ENCODE measurements around the gene HERC5.
A peak's percentile ranks its signal among the peaks of the same experiment; 100 is the strongest.
"Not testable (repeated sequence)": the region's sequence is repeated elsewhere in the genome, so short reads cannot be mapped to it uniquely, and the experiment has no call there.

Gene HERC5

DNA sequence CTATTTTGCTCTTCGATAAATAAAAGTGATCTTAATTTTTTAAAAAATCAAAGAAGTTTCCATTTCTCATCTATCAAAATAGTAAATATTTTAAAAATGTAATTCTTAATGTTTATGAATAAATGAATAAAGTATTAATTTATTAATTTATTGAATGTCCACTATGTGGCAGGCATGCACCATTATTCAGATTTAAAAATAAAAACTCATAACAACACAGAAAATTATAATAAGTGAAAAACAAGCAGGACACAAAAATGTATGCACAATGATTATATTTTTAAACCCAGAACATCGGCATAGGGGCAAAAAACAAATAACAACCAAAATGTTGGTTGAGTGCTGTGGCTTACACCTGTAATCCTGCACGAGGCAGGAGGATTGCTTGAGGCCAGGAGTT, 71.9 kb downstream of the HERC5 start:
- Histone ChIP-seq H3K9me3 (ENCODE audit: control insufficient read depth, low read length) (no peaks in the 10 kb centered on the region), H3K4me3 (ENCODE audit: insufficient read depth, low read depth, low read length, poor library complexity, severe bottlenecking) (no peak overlapping the region), H3K27me3 (replicated peaks; ENCODE audit: control insufficient read depth, insufficient read depth, low read length, poor library complexity, severe bottlenecking) (no peaks in the 10 kb centered on the region), H3K27ac (ENCODE audit: insufficient read depth, low read length, poor library complexity, severe bottlenecking) (no peak overlapping the region), H3K36me3 (ENCODE audit: control insufficient read depth, insufficient read depth, low read length) (no peaks in the 10 kb centered on the region), H3K4me1 (ENCODE audit: control insufficient read depth, insufficient read depth, low read length, poor library complexity, severe bottlenecking) (peaks cover 5% of the 10 kb centered on the region)
- no peak for DNase-seq

DNA sequence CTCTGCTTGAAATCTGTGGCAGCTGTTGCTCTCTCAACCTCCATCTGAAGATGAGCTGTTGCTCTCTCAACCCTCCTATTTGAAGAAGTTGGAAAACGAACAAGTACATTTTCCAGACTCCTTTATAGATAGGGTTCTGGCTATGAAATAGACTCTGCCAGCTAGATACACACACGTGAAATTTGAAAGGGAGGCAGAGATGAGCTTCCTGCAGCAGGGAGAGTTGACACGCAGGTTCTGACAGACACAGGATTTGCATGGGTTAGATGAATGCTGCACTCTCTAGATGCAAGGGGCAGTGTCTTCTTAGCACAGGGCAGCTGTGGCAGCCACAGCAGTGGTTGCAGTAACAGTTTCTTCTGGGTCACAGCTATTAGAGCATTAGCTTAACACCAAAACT, 74.6 kb downstream of the HERC5 start:
- Histone ChIP-seq H3K4me1 (ENCODE audit: control insufficient read depth, insufficient read depth, low read length, poor library complexity, severe bottlenecking) (no peaks in the 10 kb centered on the region), H3K27ac (ENCODE audit: insufficient read depth, low read length, poor library complexity, severe bottlenecking) (no peak overlapping the region), H3K4me3 (ENCODE audit: insufficient read depth, low read depth, low read length, poor library complexity, severe bottlenecking) (no peak overlapping the region), H3K9me3 (ENCODE audit: control insufficient read depth, low read length) (no peaks in the 10 kb centered on the region), H3K36me3 (ENCODE audit: control insufficient read depth, insufficient read depth, low read length) (no peaks in the 10 kb centered on the region), H3K27me3 (replicated peaks; ENCODE audit: control insufficient read depth, insufficient read depth, low read length, poor library complexity, severe bottlenecking) (no peaks in the 10 kb centered on the region)
- DNase-seq: no peak

DNA sequence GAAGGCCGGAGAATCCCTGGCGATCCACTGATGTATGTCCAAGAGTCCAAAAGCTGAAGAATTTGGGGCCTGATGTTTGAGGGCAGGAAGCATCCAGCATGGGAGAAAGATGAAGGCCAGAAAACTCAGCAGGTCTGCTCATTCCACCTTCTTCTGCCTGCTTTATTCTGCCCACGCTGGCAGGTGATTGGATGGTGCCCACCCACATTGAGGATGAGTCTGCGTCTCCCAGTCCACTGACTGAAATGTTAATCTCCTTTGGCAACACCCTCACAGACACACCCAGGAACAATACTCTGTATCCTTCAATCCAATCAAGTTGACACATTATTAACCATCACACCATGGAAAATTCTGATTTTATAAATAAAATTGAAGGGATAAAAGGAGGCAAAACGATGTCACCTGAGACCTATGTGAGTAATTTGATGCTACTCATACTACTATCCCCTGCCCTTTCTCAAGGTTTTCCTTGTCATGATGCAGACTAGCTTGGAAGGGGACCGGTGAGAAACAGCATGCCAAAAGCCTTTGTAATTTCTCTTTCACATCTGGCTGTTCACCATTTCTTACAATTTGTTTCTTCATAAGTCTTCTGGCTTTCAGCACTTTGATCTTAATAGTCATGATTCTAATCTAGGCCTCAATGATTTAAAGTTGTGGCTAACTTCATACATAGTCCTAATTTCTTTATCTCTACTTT, 76.3 kb downstream of the HERC5 start:
- H3K4me1 ChIP-seq (ENCODE audit: control insufficient read depth, insufficient read depth, low read length, poor library complexity, severe bottlenecking): no peaks in the 10 kb centered on the region
- no peak overlapping the region for H3K27ac ChIP-seq (ENCODE audit: insufficient read depth, low read length, poor library complexity, severe bottlenecking)
- no peaks in the 10 kb centered on the region for H3K9me3 ChIP-seq (ENCODE audit: control insufficient read depth, low read length)
- H3K36me3 ChIP-seq (ENCODE audit: control insufficient read depth, insufficient read depth, low read length): no peaks in the 10 kb centered on the region
- H3K4me3 ChIP-seq (ENCODE audit: insufficient read depth, low read depth, low read length, poor library complexity, severe bottlenecking): no peak overlapping the region
- no peak for DNase-seq
- no peaks in the 10 kb centered on the region for H3K27me3 ChIP-seq (replicated peaks; ENCODE audit: control insufficient read depth, insufficient read depth, low read length, poor library complexity, severe bottlenecking)

DNA sequence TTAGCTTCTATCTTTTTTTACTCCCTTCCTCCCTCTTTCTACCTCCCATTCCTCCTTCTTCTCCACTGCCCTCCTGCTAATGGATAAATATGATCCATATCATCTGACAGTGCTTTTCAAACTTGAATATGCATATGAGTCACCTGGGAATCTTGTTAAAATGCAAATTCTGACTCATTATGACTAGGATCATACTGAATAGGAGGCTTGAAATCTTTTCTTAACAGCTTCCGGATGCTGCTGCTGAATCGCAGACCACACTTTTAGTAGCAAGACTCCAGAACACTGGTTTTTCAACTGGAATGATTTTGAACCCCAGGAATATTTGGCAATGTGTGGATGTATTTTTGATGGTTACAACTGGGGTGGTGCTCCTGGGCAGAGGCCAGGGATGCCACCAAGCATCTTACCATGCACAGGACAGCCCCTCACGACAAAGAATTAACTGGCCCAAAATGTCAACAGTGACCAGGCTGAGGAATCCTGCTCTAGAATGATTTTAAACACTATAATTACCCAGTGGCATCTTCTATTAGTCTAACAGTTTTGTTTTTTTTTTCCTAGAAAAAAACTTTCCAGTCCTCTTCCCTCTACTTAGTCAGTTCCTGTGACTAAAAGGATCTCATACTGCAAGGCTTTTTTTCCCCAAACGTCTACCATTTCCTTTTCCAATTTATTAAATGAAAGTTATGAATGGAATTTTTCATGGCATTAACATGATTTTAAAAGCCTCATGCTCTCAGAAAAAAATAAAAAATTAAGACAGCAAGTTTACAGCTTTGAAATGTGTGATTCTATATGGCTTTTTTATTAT, 77.2 kb downstream of the HERC5 start:
- DNase-seq: no peak
- no peak overlapping the region for H3K4me3 ChIP-seq (ENCODE audit: insufficient read depth, low read depth, low read length, poor library complexity, severe bottlenecking)
- H3K9me3 ChIP-seq (ENCODE audit: control insufficient read depth, low read length): no peaks in the 10 kb centered on the region
- no peaks in the 10 kb centered on the region for H3K27me3 ChIP-seq (replicated peaks; ENCODE audit: control insufficient read depth, insufficient read depth, low read length, poor library complexity, severe bottlenecking)
- no peak overlapping the region for H3K27ac ChIP-seq (ENCODE audit: insufficient read depth, low read length, poor library complexity, severe bottlenecking)
- H3K4me1 ChIP-seq (ENCODE audit: control insufficient read depth, insufficient read depth, low read length, poor library complexity, severe bottlenecking): no peaks in the 10 kb centered on the region
- no peaks in the 10 kb centered on the region for H3K36me3 ChIP-seq (ENCODE audit: control insufficient read depth, insufficient read depth, low read length)

DNA sequence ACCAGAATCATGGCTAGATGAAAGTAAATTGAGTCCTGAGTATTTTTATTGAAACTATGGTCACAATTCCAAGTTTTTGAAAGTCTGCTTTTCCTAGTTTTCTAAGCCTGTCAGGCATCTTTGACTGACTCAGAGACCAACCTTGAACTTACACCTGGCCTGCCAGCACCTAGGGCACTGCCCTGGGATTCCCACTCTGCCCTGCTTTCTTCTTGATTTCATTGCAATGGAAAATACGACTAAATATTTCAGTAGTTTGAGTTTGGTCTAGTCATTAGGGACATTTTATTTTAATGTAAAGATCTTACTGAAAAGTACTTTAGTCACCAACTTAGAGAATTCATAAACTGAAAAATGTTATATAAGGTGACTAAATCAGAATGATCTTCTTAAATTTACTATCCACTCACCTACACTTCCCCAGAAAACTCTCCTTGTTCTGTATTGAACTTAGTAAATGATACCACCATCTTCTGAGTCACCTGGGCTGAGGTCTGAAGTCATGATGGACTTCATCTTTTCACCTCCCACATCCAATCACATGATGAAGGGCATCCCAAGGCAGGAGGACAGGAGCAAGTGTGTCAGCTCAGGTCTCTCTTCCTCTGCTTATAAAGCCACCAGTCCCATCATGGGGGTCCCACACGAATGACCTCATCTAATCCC, 78.3 kb downstream of the HERC5 start:
- DNase-seq: no peak
- H3K36me3 ChIP-seq (ENCODE audit: control insufficient read depth, insufficient read depth, low read length): no peaks in the 10 kb centered on the region
- H3K4me1 ChIP-seq (ENCODE audit: control insufficient read depth, insufficient read depth, low read length, poor library complexity, severe bottlenecking): no peaks in the 10 kb centered on the region
- no peaks in the 10 kb centered on the region for H3K27me3 ChIP-seq (replicated peaks; ENCODE audit: control insufficient read depth, insufficient read depth, low read length, poor library complexity, severe bottlenecking)
- H3K9me3 ChIP-seq (ENCODE audit: control insufficient read depth, low read length): no peaks in the 10 kb centered on the region
- H3K27ac ChIP-seq (ENCODE audit: insufficient read depth, low read length, poor library complexity, severe bottlenecking): no peak overlapping the region
- no peak overlapping the region for H3K4me3 ChIP-seq (ENCODE audit: insufficient read depth, low read depth, low read length, poor library complexity, severe bottlenecking)

DNA sequence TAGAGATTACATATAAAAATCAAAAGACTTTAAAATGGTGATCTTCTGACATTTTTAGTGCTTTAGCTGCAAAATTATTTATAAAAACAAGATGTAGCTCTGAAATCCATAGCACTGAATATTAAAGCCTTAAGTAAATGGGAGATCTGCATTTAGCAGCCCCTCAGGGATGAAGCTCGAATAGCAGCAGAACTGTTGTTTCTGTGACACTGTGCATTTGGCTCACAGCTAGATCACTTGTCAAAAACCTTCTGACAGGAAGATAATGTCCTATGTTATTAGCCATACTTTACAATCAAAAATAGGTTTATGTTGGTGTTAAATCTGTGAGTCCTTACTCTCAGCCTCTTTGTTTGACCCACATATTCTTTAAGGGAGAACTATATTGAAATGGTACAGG, 80.8 kb downstream of the HERC5 start:
- Histone ChIP-seq H3K4me3 (ENCODE audit: insufficient read depth, low read depth, low read length, poor library complexity, severe bottlenecking) (no peak overlapping the region), H3K36me3 (ENCODE audit: control insufficient read depth, insufficient read depth, low read length) (no peaks in the 10 kb centered on the region), H3K9me3 (ENCODE audit: control insufficient read depth, low read length) (no peaks in the 10 kb centered on the region), H3K27me3 (replicated peaks; ENCODE audit: control insufficient read depth, insufficient read depth, low read length, poor library complexity, severe bottlenecking) (no peaks in the 10 kb centered on the region), H3K4me1 (ENCODE audit: control insufficient read depth, insufficient read depth, low read length, poor library complexity, severe bottlenecking) (no peaks in the 10 kb centered on the region), H3K27ac (ENCODE audit: insufficient read depth, low read length, poor library complexity, severe bottlenecking) (no peak overlapping the region)
- no peak for DNase-seq

DNA sequence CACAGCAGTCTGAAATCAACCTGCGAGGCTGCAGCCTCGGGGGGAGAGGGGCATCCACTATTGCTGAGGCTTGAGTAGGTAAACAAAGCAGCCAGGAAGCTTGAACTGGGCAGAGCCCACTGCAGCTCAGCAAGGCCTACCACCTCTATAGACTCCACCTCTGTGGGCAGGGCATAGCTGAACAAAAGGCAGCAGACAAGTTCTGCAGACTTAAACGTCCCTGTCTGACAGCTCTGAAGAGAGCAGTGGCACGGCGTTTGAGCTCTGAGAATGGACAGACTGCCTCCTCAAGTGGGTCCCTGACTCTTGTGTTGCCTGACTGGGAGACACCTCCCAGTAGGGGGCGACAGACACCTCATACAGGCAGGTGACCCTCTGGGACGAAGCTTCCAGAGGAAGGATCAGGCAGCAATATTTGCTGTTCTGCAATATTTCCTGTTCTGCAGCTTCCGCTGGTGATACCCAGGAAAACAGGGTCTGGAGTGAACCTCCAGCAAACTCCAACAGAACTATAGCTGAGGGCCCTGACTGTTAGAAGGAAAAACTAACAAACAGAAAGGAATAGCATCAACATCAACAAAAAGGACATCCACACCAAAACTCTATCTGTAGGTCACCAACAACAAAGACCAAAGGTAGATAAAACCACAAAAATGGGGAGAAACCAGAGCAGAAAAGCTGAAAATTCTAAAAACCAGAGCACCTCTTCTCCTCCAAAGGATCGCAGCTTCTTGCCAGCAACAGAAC, 82.6 kb downstream of the HERC5 start:
- peak; percentile 40 to 59 (median 48) for DNase-seq
- H3K36me3 ChIP-seq (ENCODE audit: control insufficient read depth, insufficient read depth, low read length); H3K27ac ChIP-seq (ENCODE audit: insufficient read depth, low read length, poor library complexity, severe bottlenecking); H3K9me3 ChIP-seq (ENCODE audit: control insufficient read depth, low read length); H3K4me1 ChIP-seq (ENCODE audit: control insufficient read depth, insufficient read depth, low read length, poor library complexity, severe bottlenecking); H3K4me3 ChIP-seq (ENCODE audit: insufficient read depth, low read depth, low read length, poor library complexity, severe bottlenecking); H3K27me3 ChIP-seq (replicated peaks; ENCODE audit: control insufficient read depth, insufficient read depth, low read length, poor library complexity, severe bottlenecking): not testable (repeated sequence)

DNA sequence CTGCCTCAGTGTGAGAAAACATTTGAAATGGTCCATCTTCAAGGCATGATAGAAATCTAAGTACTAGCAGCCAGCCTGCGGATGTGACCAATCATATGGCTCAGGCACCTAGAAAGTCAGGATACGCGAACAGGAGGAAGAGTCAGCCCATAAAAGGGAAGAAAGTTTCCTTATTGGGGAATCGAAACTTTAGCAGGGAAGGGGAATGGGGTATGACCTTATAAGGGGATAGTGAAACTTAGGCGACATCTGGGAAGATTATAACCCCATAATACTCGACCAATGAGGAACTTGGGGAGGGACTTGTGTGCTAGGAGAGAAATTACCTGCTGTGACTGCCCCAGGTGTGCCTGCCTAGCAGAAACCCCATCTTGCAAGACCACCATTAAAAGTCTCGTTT, 92.9 kb downstream of the HERC5 start:
- Histone ChIP-seq H3K9me3 (ENCODE audit: control insufficient read depth, low read length) (no peaks in the 10 kb centered on the region), H3K36me3 (ENCODE audit: control insufficient read depth, insufficient read depth, low read length) (no peaks in the 10 kb centered on the region), H3K27me3 (replicated peaks; ENCODE audit: control insufficient read depth, insufficient read depth, low read length, poor library complexity, severe bottlenecking) (no peaks in the 10 kb centered on the region), H3K4me1 (ENCODE audit: control insufficient read depth, insufficient read depth, low read length, poor library complexity, severe bottlenecking) (no peaks in the 10 kb centered on the region), H3K4me3 (ENCODE audit: insufficient read depth, low read depth, low read length, poor library complexity, severe bottlenecking) (no peak overlapping the region), H3K27ac (ENCODE audit: insufficient read depth, low read length, poor library complexity, severe bottlenecking) (no peak overlapping the region)
- no peak for DNase-seq
